Measurements from ENCODE around the gene GGT6. TPM values are rescaled to one million over a fixed set of nuclear protein-coding genes. Genes with fewer than 3 reads are reported as not detected.
"Not testable (repeated sequence)": the region's sequence is repeated elsewhere in the genome, so short reads cannot be mapped to it uniquely, and the experiment has no call there.

GGT6 gene
- total and polyA plus RNA-seq, 2 of the 13 experiments (the other 11 are each of a cell fraction or from before 2014, with no cell fraction given): 0.16 to 0.80 TPM

DNA sequence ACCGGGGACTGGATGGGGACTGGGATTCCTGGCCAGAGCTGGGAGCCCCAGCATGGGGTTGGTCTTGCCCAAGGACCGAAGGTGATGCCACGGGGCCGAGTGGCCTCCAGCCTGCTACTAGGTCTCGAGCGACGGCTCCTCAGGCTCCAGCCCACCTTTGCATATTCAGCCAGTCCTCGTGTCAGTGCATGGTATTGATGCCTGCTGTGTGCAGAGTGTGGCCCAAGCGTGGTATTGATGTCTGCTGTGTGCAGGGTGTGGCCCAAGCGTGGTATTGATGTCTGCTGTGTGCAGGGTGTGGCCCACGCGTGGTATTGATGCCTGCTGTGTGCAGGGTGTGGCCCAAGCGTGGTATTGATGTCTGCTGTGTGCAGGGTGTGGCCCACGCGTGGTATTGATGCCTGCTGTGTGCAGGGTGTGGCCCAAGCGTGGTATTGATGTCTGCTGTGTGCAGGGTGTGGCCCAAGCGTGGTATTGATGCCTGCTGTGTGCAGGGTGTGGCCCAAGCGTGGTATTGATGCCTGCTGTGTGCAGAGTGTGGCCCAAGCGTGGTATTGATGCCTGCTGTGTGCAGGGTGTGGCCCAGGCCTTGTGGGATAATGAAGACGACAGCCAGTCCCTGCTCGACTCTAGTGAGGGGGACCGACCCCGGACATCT is 35.4 kb upstream of the GGT6 start:
- H3K27me3 ChIP-seq (ENCODE audit: control insufficient read depth in 1 of 2, insufficient read depth in 2 of 2, low read length in 2 of 2); H3K9ac ChIP-seq (ENCODE audit: insufficient read depth, low read depth, low read length); H3K4me2 ChIP-seq (ENCODE audit: low read depth, low read length); H4K20me1 ChIP-seq (ENCODE audit: insufficient read depth, low read length); H2AFZ ChIP-seq (ENCODE audit: low read length); H3K36me3 ChIP-seq (replicated peaks in 1 of 2; ENCODE audit: control insufficient read depth in 1 of 2, insufficient read depth in 2 of 2, low read length in 2 of 2); H3K4me3 ChIP-seq (replicated peaks in 1 of 3; ENCODE audit: insufficient read depth in 1 of 3, low read depth in 2 of 3, low read length in 3 of 3); H3K27ac ChIP-seq (ENCODE audit: extremely low read length, insufficient read depth, low read length); H3K9me3 ChIP-seq (ENCODE audit: low read length); DNase-seq (ENCODE audit: low spot score); ATAC-seq; in situ Hi-C loops (cut with HindIII; ENCODE audit: extremely low pct_ligation_motif_present, low pct_unique_long_range_greater_than_20kb); intact Hi-C loops (cut with micrococcal nuclease; ENCODE audit: unreplicated experiment); H3K79me2 ChIP-seq (ENCODE audit: insufficient read depth, low read length); CTCF ChIA-PET (ENCODE audit: low intra/inter-chr PET ratio, low total read pairs); POLR2A ChIA-PET; BruUV-seq (replicated peaks); FAIRE-seq: not testable (repeated sequence)
- H3K4me1 ChIP-seq (ENCODE audit: insufficient read depth, low read length): peaks cover 29% of the 10 kb centered on the region
- WGBS (ENCODE audit: low lambda C conversion rate): 67% methylated on average over 10 of the region's 23 CpGs

DNA sequence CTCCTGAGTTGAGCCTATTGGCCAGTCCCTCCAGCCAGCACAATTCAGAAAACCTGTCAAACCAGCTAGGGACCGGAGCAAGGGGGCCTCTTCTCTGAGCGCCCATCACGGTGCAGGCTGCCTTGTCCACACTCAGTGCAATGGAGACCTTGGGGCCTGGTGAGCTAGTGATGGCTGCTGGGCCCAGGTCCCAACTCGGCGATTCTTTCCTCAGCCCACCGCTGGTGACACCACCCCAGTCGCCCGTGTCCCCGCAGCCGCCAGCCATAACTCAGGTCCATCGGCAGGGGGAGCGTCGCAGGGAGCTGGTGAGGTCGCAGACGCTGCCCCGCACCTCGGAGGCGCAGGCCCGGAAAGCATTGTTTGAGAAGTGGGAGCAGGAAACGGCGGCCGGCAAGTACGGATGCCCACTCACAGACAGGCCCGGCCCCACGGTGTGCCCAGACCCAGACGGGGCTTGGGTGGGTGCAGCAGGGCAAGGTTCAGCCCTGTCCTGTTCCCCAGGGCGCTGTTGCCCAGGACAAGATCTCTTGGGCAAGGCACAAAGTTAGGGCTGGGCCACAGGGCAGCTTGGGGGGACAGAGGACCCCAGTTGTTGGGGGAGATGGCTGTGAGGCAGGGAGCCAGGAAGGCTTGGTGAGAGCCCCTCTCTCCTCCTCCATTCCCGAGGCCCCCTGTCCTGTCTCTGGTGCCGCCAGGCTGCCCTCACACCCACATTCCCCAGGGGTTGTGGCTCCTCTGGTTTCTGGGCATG is 34.7 kb upstream of the GGT6 start:
- DNase-seq (ENCODE audit: low spot score) (no peak), FAIRE-seq (no peak), ATAC-seq (no peak)
- Histone ChIP-seq H3K79me2 (ENCODE audit: insufficient read depth, low read length) (no peaks in the 10 kb centered on the region), H3K4me1 (ENCODE audit: insufficient read depth, low read length) (peaks cover 22% of the 10 kb centered on the region), H4K20me1 (ENCODE audit: insufficient read depth, low read length) (no peaks in the 10 kb centered on the region), H3K27ac (ENCODE audit: extremely low read length, insufficient read depth, low read length) (no peak overlapping the region), H3K9me3 (ENCODE audit: low read length) (no peaks in the 10 kb centered on the region), H3K4me2 (ENCODE audit: low read depth, low read length) (no peak overlapping the region), H3K4me3 (replicated peaks in 1 of 3; ENCODE audit: insufficient read depth in 1 of 3, low read depth in 2 of 3, low read length in 3 of 3) (no peak overlapping the region), H2AFZ (ENCODE audit: low read length) (no peak overlapping the region), H3K9ac (ENCODE audit: insufficient read depth, low read depth, low read length) (no peak overlapping the region), H3K36me3 (replicated peaks in 1 of 2; ENCODE audit: control insufficient read depth in 1 of 2, insufficient read depth in 2 of 2, low read length in 2 of 2) (no peaks in the 10 kb centered on the region), H3K27me3 (ENCODE audit: control insufficient read depth in 1 of 2, insufficient read depth in 2 of 2, low read length in 2 of 2) (peaks cover 0 to 2% of the 10 kb centered on the region in 2 experiments; a peak in 1 of 5 replicates)
- in situ Hi-C loops (cut with HindIII; ENCODE audit: extremely low pct_ligation_motif_present, low pct_unique_long_range_greater_than_20kb) (no loop called here), intact Hi-C loops (cut with micrococcal nuclease; ENCODE audit: unreplicated experiment) (no loop called here)
- TF ChIP-seq NFYC (CRISPR knock-in tag; IDR thresholded peaks at IDR 0.05): no peak
- 0 out of 2 replicates have a peak, but pooled peaks have one; percentile 27 for TF ChIP-seq RBFOX2 (IDR thresholded peaks at IDR 0.05; ENCODE audit: low read depth, low read length)
- peak; percentile 63 for TF ChIP-seq AGO2 (optimal IDR thresholded peaks at IDR 0.05; ENCODE audit: low read depth, low read length)
- TF ChIP-seq, protein P1, sequence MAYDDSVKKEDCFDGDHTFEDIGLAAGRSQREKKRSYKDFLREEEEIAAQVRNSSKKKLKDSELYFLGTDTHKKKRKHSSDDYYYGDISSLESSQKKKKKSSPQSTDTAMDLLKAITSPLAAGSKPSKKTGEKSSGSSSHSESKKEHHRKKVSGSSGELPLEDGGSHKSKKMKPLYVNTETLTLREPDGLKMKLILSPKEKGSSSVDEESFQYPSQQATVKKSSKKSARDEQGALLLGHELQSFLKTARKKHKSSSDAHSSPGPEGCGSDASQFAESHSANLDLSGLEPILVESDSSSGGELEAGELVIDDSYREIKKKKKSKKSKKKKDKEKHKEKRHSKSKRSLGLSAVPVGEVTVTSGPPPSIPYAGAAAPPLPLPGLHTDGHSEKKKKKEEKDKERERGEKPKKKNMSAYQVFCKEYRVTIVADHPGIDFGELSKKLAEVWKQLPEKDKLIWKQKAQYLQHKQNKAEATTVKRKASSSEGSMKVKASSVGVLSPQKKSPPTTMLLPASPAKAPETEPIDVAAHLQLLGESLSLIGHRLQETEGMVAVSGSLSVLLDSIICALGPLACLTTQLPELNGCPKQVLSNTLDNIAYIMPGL (CRISPR knock-in tag; IDR thresholded peaks at IDR 0.05; ENCODE audit: borderline replicate concordance in 1 of 2, low read depth in 1 of 2): no peak
- no peak for TF ChIP-seq PPARG (CRISPR knock-in tag; conservative IDR thresholded peaks at IDR 0.05)
- TF ChIP-seq ZMYM3 (CRISPR knock-in tag; IDR thresholded peaks at IDR 0.05): no peak
- ChIA-PET POLR2A (no interaction called here), CTCF (ENCODE audit: low intra/inter-chr PET ratio, low total read pairs) (no interaction called here)
- 76% methylated on average over 19 of the region's 29 CpGs for WGBS (ENCODE audit: low lambda C conversion rate)
- no TSS peak for BruUV-seq (replicated peaks)
